ENCODE results near the gene TEDDM1.
"Not testable (repeated sequence)": the region's sequence is repeated elsewhere in the genome, so short reads cannot be mapped to it uniquely, and the experiment has no call there.

TEDDM1 gene, protein sequence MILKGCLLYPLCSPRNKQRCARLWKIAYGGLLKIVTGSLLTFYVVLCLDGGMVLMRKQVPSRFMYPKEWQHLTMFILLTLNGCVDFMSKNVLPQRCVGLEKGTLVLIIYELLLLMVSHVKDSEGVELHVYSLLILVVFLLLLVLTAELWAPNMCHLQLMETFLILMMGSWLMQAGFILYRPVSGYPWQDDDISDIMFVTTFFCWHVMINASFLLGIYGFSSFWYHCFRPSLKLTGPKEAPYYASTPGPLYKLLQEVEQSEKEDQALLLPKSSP

DNA sequence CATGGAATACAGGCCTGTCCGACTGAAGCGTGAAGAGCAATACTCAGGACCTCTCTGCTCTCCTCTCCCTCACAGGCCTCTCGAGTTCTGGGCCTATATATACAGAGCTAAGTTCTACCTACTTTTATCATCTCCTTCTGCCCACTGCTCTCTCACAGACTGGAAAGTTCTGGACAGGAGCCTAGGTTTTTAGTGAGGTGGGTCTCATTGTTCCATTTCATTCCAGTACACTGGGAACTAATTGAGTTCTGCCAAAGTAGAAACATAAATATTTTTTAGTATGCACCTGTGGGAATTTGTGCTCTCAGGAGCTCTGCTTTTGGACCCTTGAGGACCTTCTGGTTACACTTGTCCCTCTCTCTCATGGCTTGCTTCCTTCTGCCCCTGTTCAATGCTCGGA, at the start of gene TEDDM1:
Gene TEDDM1, minus strand, starts transcription at position 101 of the 400 bp plus-strand sequence. CDS start 182 bp downstream, outside the sequence.
- no peak for DNase-seq

- peak; percentile 20 for DNase-seq
These were observed 49.6 kb upstream of the TEDDM1 start, which contains the start of gene RGSL1 for GRCh38 chr1:182450087-182450486. Gene RGSL1 (plus strand): TSS chr1:182450146. CDS start chr1:182450166, 20 bp downstream.

DNA sequence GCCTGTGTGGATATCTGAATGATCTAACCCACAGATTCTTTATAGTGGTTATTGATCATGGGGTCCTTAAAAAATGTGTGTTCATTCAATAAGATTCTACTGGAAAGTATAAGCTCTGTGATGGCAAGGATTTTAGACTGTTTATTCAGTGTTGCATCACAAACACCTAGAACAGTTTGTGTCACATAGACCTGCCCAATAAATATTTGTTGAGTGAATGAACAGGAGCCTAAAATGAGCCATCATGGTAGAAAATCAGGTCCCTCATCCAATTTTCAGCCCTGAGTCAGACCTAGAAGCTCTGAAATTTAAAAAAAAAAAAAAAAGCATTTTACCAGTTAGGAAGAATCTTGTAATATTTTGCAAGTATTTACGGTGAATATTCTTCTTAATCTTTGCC, 47.2 kb upstream of the TEDDM1 start:
- DNase-seq = no peak

- DNase-seq = not testable (repeated sequence)
These were observed 46.7 kb upstream of the TEDDM1 start for GRCh38 chr1:182447124-182447523.

- DNase-seq = peak; percentile 80
These were observed 45.7 kb upstream of the TEDDM1 start for GRCh38 chr1:182446033-182446669.

DNA sequence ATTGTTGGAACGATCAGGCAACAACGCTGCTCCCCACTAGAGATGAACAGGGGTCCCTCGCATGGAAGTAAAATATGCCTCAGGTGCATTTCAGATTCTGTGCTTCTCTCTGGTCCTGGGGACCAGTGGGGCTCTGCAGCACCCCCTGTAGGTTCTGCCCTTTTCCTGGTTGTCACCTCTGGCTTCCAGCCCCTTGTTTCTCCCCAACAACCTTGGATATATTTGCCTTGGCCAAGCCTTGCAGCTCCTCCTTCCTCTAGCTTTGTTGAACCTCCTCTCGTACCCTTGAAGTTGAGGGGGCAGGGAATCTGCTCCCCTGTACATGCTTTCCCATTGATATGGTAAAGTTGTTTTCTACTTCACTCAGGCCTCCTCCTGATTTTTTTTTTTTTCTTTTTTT, 44.0 kb upstream of the TEDDM1 start:
- peak; percentile 13 for DNase-seq

DNA sequence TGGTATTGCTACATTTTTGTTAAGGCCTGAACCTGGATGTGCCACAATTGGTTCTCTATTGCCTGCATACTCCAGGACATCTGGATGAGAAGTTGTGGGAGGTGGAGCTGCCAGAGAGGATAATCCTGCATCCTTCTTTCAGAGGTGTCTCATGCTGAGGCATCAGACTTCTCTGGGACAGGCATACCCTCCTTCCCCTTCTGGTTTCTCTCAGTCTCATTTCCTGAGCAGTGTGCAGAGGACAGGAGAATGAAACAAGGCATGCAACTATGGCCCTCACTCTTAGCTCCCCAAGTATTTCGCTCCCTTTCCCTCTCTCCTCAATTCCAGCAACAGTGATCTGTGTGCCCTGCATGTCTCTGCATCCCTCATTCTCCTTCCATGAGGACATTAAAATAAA, 41.9 kb upstream of the TEDDM1 start:
- no peak for DNase-seq

- DNase-seq = no peak
These were observed 41.3 kb upstream of the TEDDM1 start for GRCh38 chr1:182441719-182442118.

- no peak for DNase-seq
These were observed 37.9 kb upstream of the TEDDM1 start for GRCh38 chr1:182438326-182438725.

GRCh38 chr1:182433580-182433979, 33.1 kb upstream of the TEDDM1 start:
- no peak for DNase-seq

DNA sequence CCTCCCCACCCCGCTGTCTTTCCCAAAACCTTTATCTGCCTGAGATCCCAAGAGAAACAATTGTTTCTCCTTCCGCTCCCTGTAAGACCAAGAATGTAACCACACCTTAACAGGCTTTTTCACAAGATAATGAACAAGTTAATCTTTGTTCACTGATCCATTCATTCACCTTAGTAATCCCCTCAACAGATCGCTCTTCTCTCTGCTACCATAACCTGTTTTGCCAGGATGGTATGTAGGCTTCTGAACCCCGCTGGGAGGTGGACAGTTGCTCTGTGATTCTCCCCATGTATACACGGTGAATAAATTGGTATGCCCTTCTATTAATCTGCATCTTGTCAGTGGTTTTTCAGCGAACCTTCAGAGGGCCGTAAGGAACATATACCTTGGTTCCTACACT, 30.8 kb upstream of the TEDDM1 start:
- DNase-seq = no peak

DNA sequence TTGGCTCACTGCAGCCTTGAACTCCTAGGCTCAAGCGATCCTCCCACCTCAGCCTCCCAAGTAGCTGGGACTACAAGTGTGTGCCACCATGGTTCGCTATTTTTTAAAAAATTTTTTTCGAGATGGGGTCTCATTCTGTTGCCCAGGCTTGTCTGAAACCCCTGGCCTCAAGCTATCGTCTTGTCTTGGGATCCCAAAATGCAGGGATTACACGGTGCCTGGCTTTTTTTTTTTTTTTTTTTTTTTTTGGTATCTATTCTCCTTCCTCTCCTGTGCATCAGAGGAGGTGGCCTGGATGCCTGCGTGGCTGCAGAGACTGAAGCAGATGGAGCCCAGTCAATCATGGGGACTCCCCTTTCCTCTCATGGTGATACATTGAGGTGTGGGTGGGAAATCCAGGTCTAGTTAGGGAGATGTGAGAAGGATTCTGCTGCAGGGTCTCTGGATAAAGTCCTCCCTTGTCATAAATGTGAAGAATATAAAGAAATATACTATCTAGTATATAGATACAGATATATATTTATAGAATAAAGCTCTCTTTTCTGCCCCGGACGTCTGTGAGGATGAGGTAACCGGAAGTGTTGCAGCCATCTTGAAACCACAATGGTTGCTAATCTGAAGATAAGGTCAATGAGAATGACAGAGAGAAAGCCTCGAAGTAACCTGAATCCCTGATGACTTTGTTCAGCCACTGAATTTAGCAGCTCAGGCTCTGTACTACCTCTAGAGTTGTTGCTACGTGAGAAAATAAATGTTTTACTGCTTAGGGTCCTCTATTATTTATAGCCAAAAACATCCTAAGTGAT, 30.0 kb upstream of the TEDDM1 start:
- no peak for DNase-seq

GRCh38 chr1:182428043-182428442, 27.6 kb upstream of the TEDDM1 start:
- DNase-seq = no peak

DNA sequence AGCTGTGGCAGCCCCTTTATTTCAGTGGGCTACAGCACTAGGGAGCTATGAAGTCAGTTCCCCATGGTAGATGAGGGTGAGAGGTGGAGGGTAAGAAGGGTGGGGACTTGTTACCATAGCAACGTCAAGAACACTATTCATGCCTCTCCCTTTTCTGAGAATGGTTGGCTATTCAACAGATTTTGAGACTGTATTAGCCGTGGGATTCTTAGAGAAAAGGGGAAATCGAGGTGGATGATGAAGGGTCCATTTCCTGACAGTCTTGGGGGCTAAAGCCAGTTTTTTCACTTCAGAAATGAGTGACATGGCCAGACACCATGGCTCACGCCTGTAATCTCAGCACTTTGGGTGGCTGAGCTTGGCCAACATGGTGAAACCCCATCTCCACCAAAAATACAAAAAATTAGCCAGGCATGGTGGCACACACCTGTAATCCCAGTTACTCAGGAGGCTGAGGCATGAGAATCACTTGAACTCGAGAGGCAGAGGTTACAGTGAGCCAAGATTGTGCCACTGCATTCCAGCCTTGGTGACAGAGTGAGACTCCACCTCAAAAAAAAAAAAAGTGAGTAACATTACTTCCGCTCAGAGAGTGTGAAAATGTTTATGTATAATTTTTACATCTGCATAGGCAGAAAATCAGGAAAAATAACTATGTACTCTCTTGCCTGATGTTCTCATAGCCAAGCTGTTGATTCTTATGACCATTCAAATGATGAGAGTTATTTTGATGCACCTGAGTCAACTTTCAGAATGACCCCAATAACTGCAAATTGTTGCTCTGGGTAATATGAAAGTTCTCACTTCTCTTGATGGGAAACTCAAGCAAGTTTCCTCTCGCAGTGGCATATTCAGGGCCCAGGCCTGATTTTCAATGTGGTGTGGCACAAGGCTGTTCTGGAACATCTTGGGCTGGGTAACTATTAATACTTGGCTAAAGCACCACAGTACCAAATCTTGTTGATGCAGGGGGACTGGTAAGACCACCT, 26.3 kb upstream of the TEDDM1 start:
- DNase-seq = no peak

DNA sequence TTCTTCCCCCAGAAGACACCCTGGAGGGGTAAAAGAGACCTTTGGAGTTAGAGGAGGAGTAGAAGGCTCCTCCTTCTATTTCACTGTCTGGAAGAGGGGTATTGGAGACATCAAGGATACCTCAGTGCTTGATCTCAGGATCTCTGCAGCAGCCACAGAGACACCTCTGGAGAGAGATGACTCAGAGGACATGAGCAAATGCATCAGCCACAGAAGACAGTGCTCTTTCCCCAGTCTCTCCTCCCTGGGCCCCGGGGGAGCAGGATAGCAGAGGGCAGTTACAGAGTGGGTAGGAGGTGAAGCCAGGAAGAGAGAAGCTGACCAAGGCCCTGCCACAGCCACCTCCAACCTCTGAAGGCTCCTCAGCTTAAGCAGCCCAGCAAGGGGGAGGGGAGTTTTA, 15.3 kb upstream of the TEDDM1 start:
- DNase-seq = no peak

DNA sequence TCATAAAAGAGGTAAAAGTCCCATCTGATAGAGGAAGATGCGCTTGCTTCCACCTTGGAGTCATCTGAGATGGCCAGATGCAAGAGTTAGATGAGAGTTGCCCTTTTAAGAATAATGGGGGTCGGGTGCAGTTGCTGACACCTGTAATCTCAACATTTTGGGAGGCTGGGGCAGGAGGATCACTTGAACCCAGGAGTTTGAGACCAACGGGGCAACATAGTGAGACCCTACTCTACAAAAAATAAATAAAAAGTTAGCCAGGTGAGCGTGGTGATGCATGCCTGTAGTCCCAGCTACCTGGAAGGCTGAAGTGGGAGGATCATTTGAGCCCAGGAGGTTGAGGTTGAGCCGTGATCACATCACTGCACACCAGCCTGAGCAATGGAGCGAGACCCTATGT, 13.5 kb upstream of the TEDDM1 start:
- no peak for DNase-seq

DNA sequence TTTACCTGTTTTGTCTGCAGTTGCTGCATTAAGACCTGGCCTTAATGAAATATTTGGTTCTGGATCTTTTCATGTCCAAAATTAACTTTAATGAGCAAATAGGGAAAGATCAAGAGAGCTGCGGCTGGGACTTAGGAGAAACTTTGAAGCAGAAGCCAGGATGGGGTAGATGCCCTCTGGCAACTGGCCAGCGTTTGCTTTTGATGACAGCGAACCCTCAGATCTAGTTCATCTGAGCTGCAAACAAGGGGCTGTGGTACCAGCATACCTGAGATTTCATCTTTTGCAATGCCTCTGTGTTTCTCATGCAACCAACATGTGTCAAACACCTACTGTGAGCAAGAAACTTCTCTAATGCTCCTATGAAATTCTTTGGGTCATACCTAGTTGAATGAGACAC, 13.0 kb upstream of the TEDDM1 start:
- DNase-seq = no peak

- DNase-seq = no peak
These were observed 10.3 kb upstream of the TEDDM1 start for GRCh38 chr1:182410620-182411273.

- DNase-seq = no peak
These were observed 9.7 kb upstream of the TEDDM1 start for GRCh38 chr1:182410138-182410537.

DNA sequence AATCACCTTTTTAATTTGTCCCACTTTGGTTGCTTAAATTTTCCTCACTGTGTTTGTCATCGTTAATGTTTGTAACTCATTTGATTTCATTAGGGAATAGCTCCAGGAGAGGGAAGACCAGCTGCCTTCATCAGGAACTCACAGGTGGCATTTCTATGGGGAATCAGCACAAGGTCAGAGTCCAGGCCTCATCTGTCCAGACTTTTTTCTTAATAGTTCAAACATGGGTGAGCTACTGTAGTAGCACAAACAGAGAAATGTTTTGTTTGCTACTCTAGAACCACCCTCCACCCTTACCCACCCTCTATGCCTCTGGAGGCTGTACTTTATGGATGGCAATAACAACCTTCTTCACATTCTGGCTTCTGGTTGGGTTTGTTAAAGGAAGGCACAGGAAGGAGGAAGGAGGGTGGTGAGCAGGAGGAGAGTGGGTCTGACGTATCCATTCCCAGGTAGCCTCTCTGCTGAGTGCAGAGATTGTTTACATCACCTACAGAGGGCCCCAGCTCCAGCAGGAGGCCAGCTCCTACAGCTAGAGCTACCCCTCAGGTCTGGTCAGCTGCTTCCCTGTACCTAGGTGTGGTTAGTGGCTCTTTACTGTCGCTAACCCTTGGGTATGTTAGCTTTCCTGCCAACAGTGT, 8.1 kb upstream of the TEDDM1 start:
- DNase-seq = peak; percentile 31

GRCh38 chr1:182407724-182408123, 7.3 kb upstream of the TEDDM1 start:
- no peak for DNase-seq

All from NCI-H69 (cell line).